PFSK-1 (cell line): ENCODE results near the gene WIF1.

Experiments
- FOXP2 ChIP-seq: optimal IDR thresholded peaks from 2 replicates; pipeline ENCODE3; 2011; ENCODE audit warnings: borderline replicate concordance, control low read depth, inconsistent platforms; ENCODE audit not compliant: insufficient read depth; ENCODE audit errors: extremely low read length, extremely low read depth
- POLR2AphosphoS5 ChIP-seq: IDR thresholded peaks from 2 replicates; pipeline ENCODE4 v1.6.1; 2012; ENCODE audit warnings: low read depth, mild to moderate bottlenecking, control low read depth, low read length, moderate library complexity
- SIN3A ChIP-seq: IDR thresholded peaks from 2 replicates; pipeline ENCODE4 v1.6.1; 2012; ENCODE audit warnings: mild to moderate bottlenecking, low read length, moderate library complexity, borderline replicate concordance; ENCODE audit not compliant: insufficient read depth
- TAF1 ChIP-seq: IDR thresholded peaks from 2 replicates; pipeline ENCODE4 v1.6.1; 2012; ENCODE audit warnings: low read length, control low read depth, borderline replicate concordance; ENCODE audit not compliant: insufficient read depth
- TF ChIP-seq, protein P1 (sequence below), 2 experiments: IDR thresholded peaks; 2 replicates each; pipeline versions ENCODE4 v1.6.1 to v1.8.0; 2011 to 2012; ENCODE audit warnings: low read depth in 2 of 2, low read length in 2 of 2, control low read depth in 1 of 2, inconsistent platforms in 1 of 2, mild to moderate bottlenecking in 1 of 2, moderate library complexity in 1 of 2; ENCODE audit not compliant: insufficient read depth in 1 of 2

The WIF1 gene

DNA sequence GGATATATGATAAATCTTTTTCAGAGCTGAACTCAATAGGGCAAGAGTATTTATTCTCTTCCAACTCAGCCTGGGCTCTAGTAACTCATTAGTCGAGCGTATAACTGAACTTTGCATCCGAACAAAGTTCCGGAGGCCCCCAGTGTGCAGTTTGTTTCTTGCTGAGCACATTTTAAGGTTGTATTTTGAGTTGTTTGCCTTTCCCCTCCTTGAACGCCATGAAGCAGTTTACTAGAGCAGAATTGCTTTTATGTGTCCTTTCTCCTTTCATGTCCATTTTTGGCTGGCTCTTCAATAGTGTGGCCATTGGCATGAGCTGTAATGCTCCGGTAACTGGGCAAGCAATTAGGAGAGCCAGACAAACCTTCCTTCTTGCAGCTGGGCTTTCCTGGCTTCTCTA, 105.3 kb downstream of the WIF1 start:
- TF ChIP-seq POLR2AphosphoS5 (no peak), SIN3A (no peak), TAF1 (no peak), FOXP2 (no peak)
- TF ChIP-seq, protein P1, sequence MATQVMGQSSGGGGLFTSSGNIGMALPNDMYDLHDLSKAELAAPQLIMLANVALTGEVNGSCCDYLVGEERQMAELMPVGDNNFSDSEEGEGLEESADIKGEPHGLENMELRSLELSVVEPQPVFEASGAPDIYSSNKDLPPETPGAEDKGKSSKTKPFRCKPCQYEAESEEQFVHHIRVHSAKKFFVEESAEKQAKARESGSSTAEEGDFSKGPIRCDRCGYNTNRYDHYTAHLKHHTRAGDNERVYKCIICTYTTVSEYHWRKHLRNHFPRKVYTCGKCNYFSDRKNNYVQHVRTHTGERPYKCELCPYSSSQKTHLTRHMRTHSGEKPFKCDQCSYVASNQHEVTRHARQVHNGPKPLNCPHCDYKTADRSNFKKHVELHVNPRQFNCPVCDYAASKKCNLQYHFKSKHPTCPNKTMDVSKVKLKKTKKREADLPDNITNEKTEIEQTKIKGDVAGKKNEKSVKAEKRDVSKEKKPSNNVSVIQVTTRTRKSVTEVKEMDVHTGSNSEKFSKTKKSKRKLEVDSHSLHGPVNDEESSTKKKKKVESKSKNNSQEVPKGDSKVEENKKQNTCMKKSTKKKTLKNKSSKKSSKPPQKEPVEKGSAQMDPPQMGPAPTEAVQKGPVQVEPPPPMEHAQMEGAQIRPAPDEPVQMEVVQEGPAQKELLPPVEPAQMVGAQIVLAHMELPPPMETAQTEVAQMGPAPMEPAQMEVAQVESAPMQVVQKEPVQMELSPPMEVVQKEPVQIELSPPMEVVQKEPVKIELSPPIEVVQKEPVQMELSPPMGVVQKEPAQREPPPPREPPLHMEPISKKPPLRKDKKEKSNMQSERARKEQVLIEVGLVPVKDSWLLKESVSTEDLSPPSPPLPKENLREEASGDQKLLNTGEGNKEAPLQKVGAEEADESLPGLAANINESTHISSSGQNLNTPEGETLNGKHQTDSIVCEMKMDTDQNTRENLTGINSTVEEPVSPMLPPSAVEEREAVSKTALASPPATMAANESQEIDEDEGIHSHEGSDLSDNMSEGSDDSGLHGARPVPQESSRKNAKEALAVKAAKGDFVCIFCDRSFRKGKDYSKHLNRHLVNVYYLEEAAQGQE (IDR thresholded peaks at IDR 0.05; ENCODE audit: insufficient read depth in 1 of 2, low read depth in 2 of 2, low read length in 2 of 2), result no peak

DNA sequence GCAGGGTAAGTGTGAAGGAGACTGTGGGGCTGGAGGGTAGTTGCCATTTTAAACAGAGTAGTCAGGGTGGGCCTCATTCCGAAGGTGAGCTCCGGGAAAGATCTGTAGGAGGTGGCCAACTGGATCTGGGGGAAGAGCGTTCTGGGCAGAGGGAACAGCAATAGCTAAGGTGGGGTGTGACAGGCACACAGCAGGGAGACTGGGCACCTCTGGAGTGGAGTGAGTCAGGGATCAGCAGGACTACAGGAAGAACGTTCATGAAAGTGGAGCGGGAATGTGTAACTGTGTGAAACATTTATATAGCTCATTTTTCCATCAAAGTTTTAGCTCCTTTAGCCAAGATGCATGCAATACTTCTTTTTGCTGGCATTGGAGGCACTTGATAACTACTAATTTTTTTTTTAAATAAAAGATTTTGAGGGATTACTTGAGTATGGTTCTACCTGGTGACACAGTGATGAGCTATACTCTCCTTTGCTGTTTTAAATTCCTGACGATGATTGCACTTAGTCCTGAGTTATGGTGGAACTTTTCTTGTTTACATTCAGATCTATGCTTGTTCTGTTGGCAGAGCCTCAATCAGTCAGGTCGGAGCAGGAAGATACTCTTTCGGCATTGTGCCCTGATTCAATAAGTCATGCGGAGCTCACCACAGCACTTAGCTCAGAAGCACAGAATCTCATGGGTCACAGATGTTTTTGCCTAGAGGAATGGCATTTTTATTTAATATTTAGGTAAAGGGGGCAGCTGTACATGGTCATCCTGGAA, 106.4 kb downstream of the WIF1 start:
- TF ChIP-seq FOXP2, result no peak
- TF ChIP-seq POLR2AphosphoS5, result no peak
- TF ChIP-seq SIN3A, result no peak
- TF ChIP-seq TAF1, result no peak
- TF ChIP-seq, protein P1 (IDR thresholded peaks at IDR 0.05; ENCODE audit: insufficient read depth in 1 of 2, low read depth in 2 of 2, low read length in 2 of 2), result no peak

DNA sequence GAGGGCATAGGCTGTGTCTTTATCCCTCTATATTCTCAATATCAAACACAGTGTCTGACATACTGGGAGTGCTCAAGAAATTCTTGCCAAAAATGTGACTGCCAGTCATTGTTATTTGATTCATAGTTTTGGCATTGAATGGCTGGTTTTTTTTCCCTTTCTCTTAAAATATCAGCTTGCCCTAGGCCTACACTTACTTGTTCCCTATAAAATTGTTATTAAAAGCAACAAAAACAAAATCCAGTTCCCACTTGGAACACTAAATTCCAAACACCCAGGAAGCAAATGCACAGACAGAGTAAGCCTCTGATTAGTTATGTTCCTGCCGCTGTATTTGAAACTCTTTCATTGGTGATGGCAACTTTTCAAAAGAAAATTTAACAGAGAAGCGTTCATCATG, 110.7 kb downstream of the WIF1 start:
- TF ChIP-seq POLR2AphosphoS5 (no peak), SIN3A (no peak), FOXP2 (no peak), TAF1 (no peak)
- TF ChIP-seq, protein P1 (IDR thresholded peaks at IDR 0.05; ENCODE audit: insufficient read depth in 1 of 2, low read depth in 2 of 2, low read length in 2 of 2), result no peak

DNA sequence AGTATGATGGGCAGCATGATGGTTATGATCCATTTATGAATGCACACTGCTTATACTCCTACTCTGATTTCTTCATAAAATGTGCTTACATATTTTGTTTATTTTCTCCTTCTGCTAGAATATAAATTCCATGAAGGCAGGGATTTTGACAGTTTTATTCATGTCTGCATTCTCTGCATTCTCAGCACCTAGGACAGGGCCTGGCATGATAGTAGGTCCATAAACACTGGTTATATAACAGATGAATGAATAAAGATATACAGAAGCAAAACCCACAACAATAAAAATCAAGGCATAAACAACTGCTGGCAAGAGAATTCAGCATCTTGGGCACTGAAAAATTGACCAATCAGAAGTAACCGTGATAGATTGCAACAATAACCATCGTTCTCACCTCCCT, 115.4 kb downstream of the WIF1 start:
- no peak for TF ChIP-seq POLR2AphosphoS5
- TF ChIP-seq TAF1, result no peak
- TF ChIP-seq, protein P1 (IDR thresholded peaks at IDR 0.05; ENCODE audit: insufficient read depth in 1 of 2, low read depth in 2 of 2, low read length in 2 of 2), result peak in 1 of 2 experiments; percentile 84; a peak in 2 of 4 replicates

DNA sequence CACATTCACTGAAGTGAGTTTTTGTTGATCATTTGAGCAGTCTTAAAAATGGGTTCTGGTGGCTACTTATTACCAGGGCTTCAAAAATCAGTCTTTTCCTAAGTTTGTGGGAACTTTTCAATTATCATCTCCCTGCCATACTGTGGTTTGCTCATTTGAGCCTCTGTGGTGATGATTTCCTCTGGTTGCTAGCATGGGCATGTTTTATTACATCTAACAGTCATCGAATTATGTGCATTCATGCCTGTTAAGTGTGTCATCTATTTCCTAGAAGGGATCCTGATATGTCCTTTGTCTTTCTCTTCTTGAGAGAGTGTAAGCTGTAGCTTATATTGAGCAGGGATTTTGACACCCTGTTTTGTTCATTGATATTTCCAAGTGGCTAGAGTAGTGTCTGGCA, 116.8 kb downstream of the WIF1 start:
- TF ChIP-seq POLR2AphosphoS5 (no peak), TAF1 (no peak), FOXP2 (no peak), SIN3A (no peak)
- TF ChIP-seq, protein P1 (IDR thresholded peaks at IDR 0.05; ENCODE audit: insufficient read depth in 1 of 2, low read depth in 2 of 2, low read length in 2 of 2), result no peak
